ENCODE measurements around the gene MYRIP.

The MYRIP gene

GRCh38 chr3:40078590-40078989 lies 269.2 kb downstream of the MYRIP start:
- Histone ChIP-seq H3K4me2 (ENCODE audit: low read length) (no peak overlapping the region), H3K36me3 (ENCODE audit: insufficient read depth, low read length) (no peaks in the 10 kb centered on the region), H4K20me1 (ENCODE audit: insufficient read depth, low read length) (no peaks in the 10 kb centered on the region), H3K4me3 (ENCODE audit: low read depth, low read length, poor library complexity, severe bottlenecking) (no peak overlapping the region), H3K9ac (ENCODE audit: low read length) (no peak overlapping the region), H3K9me2 (ENCODE audit: low read depth, low read length) (no peaks in the 10 kb centered on the region), H3K27ac (ENCODE audit: low read depth, low read length, poor library complexity, severe bottlenecking) (no peak overlapping the region), H3K4me1 (ENCODE audit: insufficient read depth, low read length, severe bottlenecking) (no peaks in the 10 kb centered on the region), H3K79me2 (ENCODE audit: insufficient read depth, low read length) (no peaks in the 10 kb centered on the region), H2AFZ (ENCODE audit: low read length) (no peak overlapping the region), H3K9me3 (ENCODE audit: low read length) (no peaks in the 10 kb centered on the region), H3F3A (ENCODE audit: insufficient read depth, low read length) (no peaks in the 10 kb centered on the region), H3K27me3 (ENCODE audit: insufficient read depth, low read length) (no peaks in the 10 kb centered on the region)
- no peak for TF ChIP-seq EZH2 (IDR thresholded peaks at IDR 0.05; ENCODE audit: borderline replicate concordance, low read length)
- TF ChIP-seq CTCF (IDR thresholded peaks at IDR 0.05; ENCODE audit: low read length), result no peak

GRCh38 chr3:40079203-40079846 lies 269.9 kb downstream of the MYRIP start:
- Histone ChIP-seq H2AFZ (ENCODE audit: low read length) (no peak overlapping the region), H3K4me3 (ENCODE audit: low read depth, low read length, poor library complexity, severe bottlenecking) (no peak overlapping the region), H3K27ac (ENCODE audit: low read depth, low read length, poor library complexity, severe bottlenecking) (no peak overlapping the region), H3K79me2 (ENCODE audit: insufficient read depth, low read length) (no peaks in the 10 kb centered on the region), H3K4me1 (ENCODE audit: insufficient read depth, low read length, severe bottlenecking) (no peaks in the 10 kb centered on the region), H3K36me3 (ENCODE audit: insufficient read depth, low read length) (no peaks in the 10 kb centered on the region), H4K20me1 (ENCODE audit: insufficient read depth, low read length) (no peaks in the 10 kb centered on the region), H3K27me3 (ENCODE audit: insufficient read depth, low read length) (no peaks in the 10 kb centered on the region), H3K9me3 (ENCODE audit: low read length) (no peaks in the 10 kb centered on the region), H3K9me2 (ENCODE audit: low read depth, low read length) (no peaks in the 10 kb centered on the region), H3K4me2 (ENCODE audit: low read length) (no peak overlapping the region), H3F3A (ENCODE audit: insufficient read depth, low read length) (no peaks in the 10 kb centered on the region), H3K9ac (ENCODE audit: low read length) (no peak overlapping the region)
- no peak for TF ChIP-seq CTCF (IDR thresholded peaks at IDR 0.05; ENCODE audit: low read length)
- TF ChIP-seq EZH2 (IDR thresholded peaks at IDR 0.05; ENCODE audit: borderline replicate concordance, low read length), result no peak

- TF ChIP-seq CTCF (IDR thresholded peaks at IDR 0.05; ENCODE audit: low read length) (no peak), EZH2 (IDR thresholded peaks at IDR 0.05; ENCODE audit: borderline replicate concordance, low read length) (no peak)
- Histone ChIP-seq H3F3A (ENCODE audit: insufficient read depth, low read length) (no peaks in the 10 kb centered on the region), H3K36me3 (ENCODE audit: insufficient read depth, low read length) (no peaks in the 10 kb centered on the region), H3K27me3 (ENCODE audit: insufficient read depth, low read length) (no peaks in the 10 kb centered on the region), H3K9ac (ENCODE audit: low read length) (no peak overlapping the region), H3K27ac (ENCODE audit: low read depth, low read length, poor library complexity, severe bottlenecking) (no peak overlapping the region), H2AFZ (ENCODE audit: low read length) (no peak overlapping the region), H4K20me1 (ENCODE audit: insufficient read depth, low read length) (no peaks in the 10 kb centered on the region), H3K4me3 (ENCODE audit: low read depth, low read length, poor library complexity, severe bottlenecking) (no peak overlapping the region), H3K4me1 (ENCODE audit: insufficient read depth, low read length, severe bottlenecking) (no peaks in the 10 kb centered on the region), H3K9me3 (ENCODE audit: low read length) (no peaks in the 10 kb centered on the region), H3K79me2 (ENCODE audit: insufficient read depth, low read length) (no peaks in the 10 kb centered on the region), H3K4me2 (ENCODE audit: low read length) (no peak overlapping the region), H3K9me2 (ENCODE audit: low read depth, low read length) (no peaks in the 10 kb centered on the region)
These were observed 270.4 kb downstream of the MYRIP start for GRCh38 chr3:40079847-40080240.

Data from OCI-LY1 (cell line).